ENCODE data around the gene CCT5. TPM values are rescaled to one million over a fixed set of nuclear protein-coding genes. Genes with fewer than 3 reads are reported as not detected.

The CCT5 gene
- total RNA-seq, 4 donors from 2014 or later, result 113 to 208 (median 155) TPM

DNA sequence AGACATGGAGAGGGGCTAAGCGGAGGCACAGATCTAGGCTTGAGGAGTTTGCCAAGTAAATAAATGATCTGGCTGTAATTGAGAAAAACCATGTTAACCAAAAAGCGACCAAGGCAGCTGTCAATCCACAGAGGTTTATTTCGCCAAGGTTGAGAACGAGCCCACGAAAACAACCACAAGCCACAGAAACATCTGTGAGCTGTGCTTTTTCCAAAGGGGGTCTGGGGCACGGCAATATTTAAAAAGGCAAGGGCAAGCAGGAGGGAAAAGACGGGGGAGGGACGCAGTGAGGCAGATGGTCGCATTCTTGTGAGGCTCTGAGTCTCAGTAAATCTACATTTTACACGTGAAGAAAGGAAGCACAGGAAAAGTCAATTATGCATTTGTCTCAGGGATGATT is 25.4 kb downstream of the CCT5 start:
- 58 to 72% methylated on average over 8 to 9 of the region's 10 CpGs for WGBS, 2 donors (ENCODE audit: low coverage in 1 of 2)
- no peaks in the 10 kb centered on the region for H3K27me3 ChIP-seq
- no peak overlapping the region for H3K4me3 ChIP-seq
- H3K36me3 ChIP-seq, result peaks cover 0 to 22% of the 10 kb centered on the region in 2 donors
- no peaks in the 10 kb centered on the region for H3K4me1 ChIP-seq
- H3K27ac ChIP-seq, result no peak overlapping the region
- TF ChIP-seq, protein P1, sequence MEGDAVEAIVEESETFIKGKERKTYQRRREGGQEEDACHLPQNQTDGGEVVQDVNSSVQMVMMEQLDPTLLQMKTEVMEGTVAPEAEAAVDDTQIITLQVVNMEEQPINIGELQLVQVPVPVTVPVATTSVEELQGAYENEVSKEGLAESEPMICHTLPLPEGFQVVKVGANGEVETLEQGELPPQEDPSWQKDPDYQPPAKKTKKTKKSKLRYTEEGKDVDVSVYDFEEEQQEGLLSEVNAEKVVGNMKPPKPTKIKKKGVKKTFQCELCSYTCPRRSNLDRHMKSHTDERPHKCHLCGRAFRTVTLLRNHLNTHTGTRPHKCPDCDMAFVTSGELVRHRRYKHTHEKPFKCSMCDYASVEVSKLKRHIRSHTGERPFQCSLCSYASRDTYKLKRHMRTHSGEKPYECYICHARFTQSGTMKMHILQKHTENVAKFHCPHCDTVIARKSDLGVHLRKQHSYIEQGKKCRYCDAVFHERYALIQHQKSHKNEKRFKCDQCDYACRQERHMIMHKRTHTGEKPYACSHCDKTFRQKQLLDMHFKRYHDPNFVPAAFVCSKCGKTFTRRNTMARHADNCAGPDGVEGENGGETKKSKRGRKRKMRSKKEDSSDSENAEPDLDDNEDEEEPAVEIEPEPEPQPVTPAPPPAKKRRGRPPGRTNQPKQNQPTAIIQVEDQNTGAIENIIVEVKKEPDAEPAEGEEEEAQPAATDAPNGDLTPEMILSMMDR (IDR thresholded peaks at IDR 0.05), result no peak
- TF ChIP-seq POLR2A (IDR thresholded peaks at IDR 0.05) (no peak), EP300 (IDR thresholded peaks at IDR 0.05) (no peak), POLR2AphosphoS5 (IDR thresholded peaks at IDR 0.05) (no peak)
- H3K9me3 ChIP-seq, result no peaks in the 10 kb centered on the region
- no peak for ATAC-seq

DNA sequence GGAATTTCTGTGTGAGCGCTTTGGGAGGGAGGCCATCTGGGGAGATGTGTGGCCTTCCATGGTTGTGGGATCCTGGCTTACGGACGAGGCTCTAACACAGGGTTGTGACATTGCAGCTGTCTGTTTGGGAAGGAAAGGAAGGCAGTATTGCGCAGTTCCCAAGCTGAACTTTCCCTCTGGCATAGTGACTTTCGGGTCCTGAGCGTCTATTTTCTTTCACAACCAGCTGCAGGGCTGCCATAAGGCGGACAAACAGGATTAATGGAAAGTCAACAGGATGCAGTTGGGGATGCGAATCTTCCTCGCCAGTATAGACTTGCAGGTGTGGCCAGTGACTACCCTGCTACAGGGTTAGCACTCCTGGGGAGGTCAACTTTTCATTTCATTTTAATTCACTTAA is 25.9 kb downstream of the CCT5 start:
- peak; percentile 36 for ATAC-seq
- TF ChIP-seq, protein P1 (IDR thresholded peaks at IDR 0.05), result no peak
- TF ChIP-seq POLR2AphosphoS5 (IDR thresholded peaks at IDR 0.05), result no peak
- TF ChIP-seq POLR2A (IDR thresholded peaks at IDR 0.05), result no peak
- no peak for TF ChIP-seq EP300 (IDR thresholded peaks at IDR 0.05)
- no peaks in the 10 kb centered on the region for H3K4me1 ChIP-seq
- no peak overlapping the region for H3K27ac ChIP-seq
- peaks cover 0 to 27% of the 10 kb centered on the region in 2 donors for H3K36me3 ChIP-seq
- H3K4me3 ChIP-seq, result no peak overlapping the region
- 92% methylated on average over 6 of the region's 9 CpGs; no CpG with 5 or more reads in 1 of the 2 donors for WGBS, 2 donors (ENCODE audit: low coverage in 1 of 2)
- no peaks in the 10 kb centered on the region for H3K9me3 ChIP-seq
- no peaks in the 10 kb centered on the region for H3K27me3 ChIP-seq

DNA sequence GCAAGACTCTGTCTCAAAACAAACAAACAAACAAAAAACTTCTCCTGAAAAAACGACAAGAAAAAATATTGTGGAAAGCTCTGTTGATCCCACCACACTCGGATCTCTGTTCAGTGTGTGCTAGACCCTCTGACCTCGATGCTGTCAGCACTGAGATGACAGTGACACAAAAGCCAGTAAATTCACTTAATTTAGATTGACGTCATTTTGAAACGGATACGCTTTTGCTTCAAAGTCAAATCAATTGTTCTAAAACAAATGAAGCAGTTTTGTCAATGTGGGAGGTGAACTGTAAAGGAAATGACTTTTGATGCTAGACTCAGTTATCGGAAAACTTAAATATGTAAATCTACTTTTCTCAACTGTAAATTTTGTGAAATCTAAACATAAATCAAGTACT is 26.6 kb downstream of the CCT5 start:
- ATAC-seq, result no peak
- TF ChIP-seq POLR2AphosphoS5 (IDR thresholded peaks at IDR 0.05), result no peak
- TF ChIP-seq, protein P1 (IDR thresholded peaks at IDR 0.05), result no peak
- TF ChIP-seq POLR2A (IDR thresholded peaks at IDR 0.05), result no peak
- TF ChIP-seq EP300 (IDR thresholded peaks at IDR 0.05), result no peak
- peaks cover 0 to 29% of the 10 kb centered on the region in 2 donors for H3K36me3 ChIP-seq
- WGBS, 2 donors (ENCODE audit: low coverage in 1 of 2), result 76 to 81% methylated on average over 7 of the region's 7 CpGs
- no peaks in the 10 kb centered on the region for H3K27me3 ChIP-seq
- H3K4me1 ChIP-seq, result no peaks in the 10 kb centered on the region
- no peak overlapping the region for H3K27ac ChIP-seq
- H3K9me3 ChIP-seq, result no peaks in the 10 kb centered on the region
- no peak overlapping the region for H3K4me3 ChIP-seq

DNA sequence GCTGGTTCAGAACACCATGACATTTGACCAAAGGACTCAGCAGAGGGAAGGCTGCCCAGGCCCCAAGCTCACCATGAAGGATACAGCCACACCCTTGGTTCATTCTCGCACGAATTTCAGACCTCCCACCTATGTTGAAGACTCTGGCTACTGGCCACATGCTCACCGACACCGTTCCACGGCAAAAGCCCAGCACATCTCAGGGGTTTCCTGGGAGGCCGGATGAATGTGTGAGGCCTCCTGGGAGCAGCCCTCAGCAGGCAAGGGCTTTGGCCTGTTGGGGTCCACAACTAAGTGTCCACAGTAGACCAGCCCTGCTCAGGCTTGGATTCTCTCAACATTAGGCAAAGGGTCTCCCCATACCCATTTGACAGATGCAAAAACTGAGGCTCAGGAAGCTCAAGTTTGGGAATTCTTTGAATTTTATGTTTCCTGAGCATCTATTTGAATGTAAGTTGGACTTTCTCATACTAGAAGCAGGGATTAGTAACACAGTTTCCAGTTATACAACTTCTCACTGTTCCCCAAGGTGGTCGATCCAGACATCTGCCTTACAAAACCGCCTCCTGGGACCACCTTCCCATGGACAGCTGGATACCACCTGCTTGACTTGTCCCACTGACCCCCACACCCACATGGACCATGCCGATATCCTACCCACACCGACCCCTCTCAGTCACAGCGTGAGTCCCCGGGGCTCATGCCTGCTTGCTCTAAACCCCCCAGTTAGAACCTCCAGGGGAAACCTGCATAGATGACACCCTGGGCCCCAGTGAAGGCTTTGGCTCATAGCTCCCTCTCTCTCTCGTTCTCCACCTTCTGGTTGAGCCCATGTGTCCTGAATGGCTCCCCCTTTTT is 27.9 kb downstream of the CCT5 start:
- WGBS, 2 donors (ENCODE audit: low coverage in 1 of 2), result 82 to 97% methylated on average over 1 to 4 of the region's 13 CpGs
- Histone ChIP-seq H3K27ac (no peak overlapping the region), H3K27me3 (no peaks in the 10 kb centered on the region), H3K4me3 (no peak overlapping the region), H3K9me3 (no peaks in the 10 kb centered on the region), H3K4me1 (no peaks in the 10 kb centered on the region), H3K36me3 (peaks cover 0 to 29% of the 10 kb centered on the region in 2 donors)
- TF ChIP-seq POLR2AphosphoS5 (IDR thresholded peaks at IDR 0.05) (no peak), POLR2A (IDR thresholded peaks at IDR 0.05) (no peak), EP300 (IDR thresholded peaks at IDR 0.05) (no peak)
- TF ChIP-seq, protein P1 (IDR thresholded peaks at IDR 0.05), result no peak
- no peak for ATAC-seq
